ENCODE results near the gene GBE1. TPM values are rescaled to one million over a fixed set of nuclear protein-coding genes. Genes with fewer than 3 reads are reported as not detected.

GBE1 gene
- total RNA-seq, 2 donors from 2014 or later, result 8.4 to 12.3 TPM

DNA sequence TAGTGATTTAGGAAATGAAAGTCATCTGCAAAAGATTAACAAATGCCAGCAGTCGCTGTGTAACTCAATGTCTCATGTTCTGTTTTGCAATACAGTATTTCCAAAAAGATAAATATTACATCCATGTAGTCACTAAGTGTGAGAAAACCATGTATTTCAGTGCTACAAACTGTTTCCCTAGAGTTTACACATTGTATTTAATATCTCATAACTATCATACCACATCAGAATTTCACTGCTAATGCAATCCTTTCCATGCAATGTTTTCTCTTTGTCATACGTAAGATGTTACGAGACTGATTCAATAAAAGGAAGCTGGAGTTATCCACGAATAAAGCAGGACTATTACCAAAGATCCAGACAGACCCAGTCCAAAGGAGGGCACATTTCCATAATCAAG, 269.4 kb downstream of the GBE1 start:
- Mint-ChIP-seq H3K27me3 (ENCODE audit: insufficient read depth) (no peaks in the 10 kb centered on the region), H3K9me3 (peaks cover 5% of the 10 kb centered on the region), H3K4me3 (no peak overlapping the region), H3K27ac (no peak overlapping the region), H3K36me3 (ENCODE audit: low read depth) (no peaks in the 10 kb centered on the region), H3K4me1 (peaks cover 18% of the 10 kb centered on the region)
- WGBS, 2 experiments (ENCODE audit: insufficient coverage in 1 of 2, insufficient read length in 1 of 2), result 92 to 100% methylated on average over 3 to 4 of the region's 4 CpGs
- Histone ChIP-seq H3K4me1 (ENCODE audit: control insufficient read depth, insufficient read depth, low read length) (no peaks in the 10 kb centered on the region), H3K27ac (ENCODE audit: low read depth, low read length) (no peak overlapping the region), H3K9me3 (ENCODE audit: control insufficient read depth, low read length) (no peaks in the 10 kb centered on the region), H3K36me3 (ENCODE audit: control insufficient read depth, insufficient read depth, low read length) (no peaks in the 10 kb centered on the region), H3K27me3 (ENCODE audit: control insufficient read depth, insufficient read depth, low read length, poor library complexity, severe bottlenecking) (no peaks in the 10 kb centered on the region), H3K9ac (ENCODE audit: extremely low read depth, low read length, poor library complexity, severe bottlenecking) (no peak overlapping the region), H3K4me3 (ENCODE audit: low read length) (no peak overlapping the region)
- TF ChIP-seq CTCF (conservative IDR thresholded peaks at IDR 0.05), result no peak
- DNase-seq, result no peak

- Histone ChIP-seq H3K4me3 (ENCODE audit: low read length) (no peak overlapping the region), H3K9ac (ENCODE audit: extremely low read depth, low read length, poor library complexity, severe bottlenecking) (no peak overlapping the region), H3K4me1 (ENCODE audit: control insufficient read depth, insufficient read depth, low read length) (no peaks in the 10 kb centered on the region), H3K27me3 (ENCODE audit: control insufficient read depth, insufficient read depth, low read length, poor library complexity, severe bottlenecking) (no peaks in the 10 kb centered on the region), H3K9me3 (ENCODE audit: control insufficient read depth, low read length) (no peaks in the 10 kb centered on the region), H3K36me3 (ENCODE audit: control insufficient read depth, insufficient read depth, low read length) (no peaks in the 10 kb centered on the region), H3K27ac (ENCODE audit: low read depth, low read length) (no peak overlapping the region)
- H3K36me3 Mint-ChIP-seq (ENCODE audit: low read depth), result no peaks in the 10 kb centered on the region
- no peak overlapping the region for H3K4me3 Mint-ChIP-seq
- WGBS, 2 experiments (ENCODE audit: insufficient coverage in 1 of 2, insufficient read length in 1 of 2), result 45 to 47% methylated on average over 7 of the region's 7 CpGs
- H3K27me3 Mint-ChIP-seq (ENCODE audit: insufficient read depth), result no peaks in the 10 kb centered on the region
- peaks cover 8% of the 10 kb centered on the region for H3K9me3 Mint-ChIP-seq
- peak overlapping the region; percentile 48 for H3K27ac Mint-ChIP-seq
- peaks cover 10% of the 10 kb centered on the region for H3K4me1 Mint-ChIP-seq
- DNase-seq, result peak; percentile 95
- TF ChIP-seq CTCF (conservative IDR thresholded peaks at IDR 0.05), result peak; percentile 94
These were observed 270.7 kb downstream of the GBE1 start for GRCh38 chr3:81490541-81491288.

DNA sequence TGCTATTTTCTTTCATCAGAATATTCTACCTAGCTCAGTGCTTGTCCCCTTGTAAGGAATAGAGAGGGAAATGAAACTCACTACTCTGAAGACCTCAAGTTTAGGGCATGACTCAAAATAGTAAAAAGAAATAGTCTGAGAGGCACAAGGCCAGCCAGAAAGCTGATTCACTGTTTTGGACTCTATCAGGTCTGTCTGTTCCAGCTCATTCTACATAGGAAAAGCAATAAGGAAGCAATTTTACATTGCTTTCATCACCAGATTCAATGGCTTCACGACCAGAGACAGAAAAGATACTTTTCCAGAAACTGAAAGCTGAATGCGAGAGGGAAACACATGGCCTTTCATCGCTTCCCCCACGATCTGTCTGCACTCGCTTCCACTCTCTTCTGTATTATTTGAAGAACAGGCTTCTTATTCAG, 276.0 kb downstream of the GBE1 start:
- Histone ChIP-seq H3K9ac (ENCODE audit: extremely low read depth, low read length, poor library complexity, severe bottlenecking) (no peak overlapping the region), H3K4me3 (ENCODE audit: low read length) (no peak overlapping the region), H3K36me3 (ENCODE audit: control insufficient read depth, insufficient read depth, low read length) (no peaks in the 10 kb centered on the region), H3K27ac (ENCODE audit: low read depth, low read length) (no peak overlapping the region), H3K4me1 (ENCODE audit: control insufficient read depth, insufficient read depth, low read length) (no peaks in the 10 kb centered on the region), H3K9me3 (ENCODE audit: control insufficient read depth, low read length) (no peaks in the 10 kb centered on the region), H3K27me3 (ENCODE audit: control insufficient read depth, insufficient read depth, low read length, poor library complexity, severe bottlenecking) (no peaks in the 10 kb centered on the region)
- Mint-ChIP-seq H3K27ac (no peak overlapping the region), H3K27me3 (ENCODE audit: insufficient read depth) (no peaks in the 10 kb centered on the region), H3K9me3 (peaks cover 8% of the 10 kb centered on the region), H3K4me3 (no peak overlapping the region), H3K4me1 (peaks cover 4% of the 10 kb centered on the region), H3K36me3 (ENCODE audit: low read depth) (no peaks in the 10 kb centered on the region)
- TF ChIP-seq CTCF (conservative IDR thresholded peaks at IDR 0.05), result no peak
- WGBS, 2 experiments (ENCODE audit: insufficient coverage in 1 of 2, insufficient read length in 1 of 2), result 90 to 93% methylated on average over 4 to 5 of the region's 5 CpGs
- DNase-seq, result no peak

Data from endodermal cell (in vitro differentiated cells).